Heart left ventricle (tissue), 13 donors: ENCODE results near the gene ATRNL1.

Source experiments
- POLR2A ChIP-seq, 2 donors: fragments of 450-650 bp; IDR thresholded peaks; one replicate each; pipeline ENCODE4 v1.6.1; 2017; ENCODE audit warnings: antibody characterized with exemption in 2 of 2, mild to moderate bottlenecking in 2 of 2, moderate library complexity in 2 of 2
- TF ChIP-seq, protein P1 (sequence below), 12 donors: fragments of 200-600 bp; sonication (generic) in 4 of 12; IDR thresholded peaks; one replicate each; pipeline versions ENCODE4 v1.5.0 to v1.8.0; 2018 to 2022; ENCODE audit warnings: antibody characterized with exemption in 12 of 12, mild to moderate bottlenecking in 5 of 12
- donor health status: ischemic (EF 13 %, LVEDD 7.1; RV severe dilation, severe dysfunction).
- donor health status: DM: no; HTN: yes; CAD: no.
- donor health status: DM: no; HTN: no; CAD: no.
- donor health status: ischemic (EF 25% LVEDD 6.9; RV normal size, moderate dysfunction).
- donor health status: ischemic (EF 25% LVEDD 5.7; RV mildly dilated, moderate dysfunction).
- donor health status: ischemic (EF 35%, LVEDD 5.7; RV mildly dilated, moderate dysfunction).
- donor health status: nonischemic (EF 11% LVEDD 7.7; RV severe dilation, severe dysfunction).
- donor health status: DM: yes; HTN: yes; CAD: no.
- donor health status: PGD.
- donor health status: ischemic (EF 29% LVEDD 5.4; RV normal size, mild dysfunction).
- donor health status: nonischemic (EF 23%, LVEDD 6.1; RV moderate dilation, normal function).

DNA sequence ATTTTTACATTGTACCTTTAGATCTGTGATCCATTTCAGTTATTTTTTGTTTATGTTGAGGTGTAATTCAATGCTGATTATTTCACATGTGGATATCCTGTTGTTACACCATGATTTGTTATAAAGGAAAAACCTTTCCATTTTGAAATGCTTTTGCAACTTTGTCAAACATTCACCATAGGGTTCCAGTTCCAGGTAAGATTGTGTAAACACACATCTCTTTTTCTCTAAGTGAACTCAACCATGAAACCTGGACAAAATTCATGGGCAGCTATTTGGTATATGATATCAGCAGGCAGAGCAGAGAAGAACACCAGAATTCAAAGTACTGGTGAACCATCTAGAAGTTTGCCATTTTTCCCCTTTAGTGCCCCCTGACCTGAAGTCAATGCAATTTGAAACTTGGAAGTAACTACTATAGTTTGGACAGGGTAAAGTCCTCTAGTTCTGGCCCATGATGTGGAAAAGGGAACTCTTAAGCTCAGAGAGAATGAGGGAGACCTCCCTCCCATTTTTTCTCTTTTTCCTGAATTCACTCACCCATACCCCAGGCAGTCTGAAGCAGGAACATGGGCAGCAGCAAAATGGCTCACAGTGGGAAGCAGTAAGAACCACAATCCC is 446.1 kb downstream of the ATRNL1 start:
- TF ChIP-seq, protein P1, sequence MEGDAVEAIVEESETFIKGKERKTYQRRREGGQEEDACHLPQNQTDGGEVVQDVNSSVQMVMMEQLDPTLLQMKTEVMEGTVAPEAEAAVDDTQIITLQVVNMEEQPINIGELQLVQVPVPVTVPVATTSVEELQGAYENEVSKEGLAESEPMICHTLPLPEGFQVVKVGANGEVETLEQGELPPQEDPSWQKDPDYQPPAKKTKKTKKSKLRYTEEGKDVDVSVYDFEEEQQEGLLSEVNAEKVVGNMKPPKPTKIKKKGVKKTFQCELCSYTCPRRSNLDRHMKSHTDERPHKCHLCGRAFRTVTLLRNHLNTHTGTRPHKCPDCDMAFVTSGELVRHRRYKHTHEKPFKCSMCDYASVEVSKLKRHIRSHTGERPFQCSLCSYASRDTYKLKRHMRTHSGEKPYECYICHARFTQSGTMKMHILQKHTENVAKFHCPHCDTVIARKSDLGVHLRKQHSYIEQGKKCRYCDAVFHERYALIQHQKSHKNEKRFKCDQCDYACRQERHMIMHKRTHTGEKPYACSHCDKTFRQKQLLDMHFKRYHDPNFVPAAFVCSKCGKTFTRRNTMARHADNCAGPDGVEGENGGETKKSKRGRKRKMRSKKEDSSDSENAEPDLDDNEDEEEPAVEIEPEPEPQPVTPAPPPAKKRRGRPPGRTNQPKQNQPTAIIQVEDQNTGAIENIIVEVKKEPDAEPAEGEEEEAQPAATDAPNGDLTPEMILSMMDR (IDR thresholded peaks at IDR 0.05): no peak
- no peak for TF ChIP-seq POLR2A (IDR thresholded peaks at IDR 0.05)
